ENCODE results near the gene LRRC1.

LRRC1 gene

GRCh38 chr6:53944543-53944942, 149.7 kb downstream of the LRRC1 start:
- TF ChIP-seq TCF7L2 (IDR thresholded peaks at IDR 0.05; ENCODE audit: borderline replicate concordance, low read depth, low read length) = no peak
- no peak for TF ChIP-seq ZNF394 (tag by site-specific recombination; IDR thresholded peaks at IDR 0.05; ENCODE audit: borderline replicate concordance)
- TF ChIP-seq PRDM6 (tag by site-specific recombination; IDR thresholded peaks at IDR 0.05) = no peak
- no peak for TF ChIP-seq ZFP41 (tag by site-specific recombination; IDR thresholded peaks at IDR 0.05; ENCODE audit: borderline replicate concordance)
- TF ChIP-seq ZSCAN23 (tag by site-specific recombination; IDR thresholded peaks at IDR 0.05) = no peak
- TF ChIP-seq GLI4 (tag by site-specific recombination; IDR thresholded peaks at IDR 0.05) = no peak
- no peak for TF ChIP-seq ZNF580 (tag by site-specific recombination; IDR thresholded peaks at IDR 0.05)
- TF ChIP-seq TSHZ1 (tag by site-specific recombination; IDR thresholded peaks at IDR 0.05; ENCODE audit: borderline replicate concordance) = no peak
- TF ChIP-seq ZBTB21 (tag by site-specific recombination; IDR thresholded peaks at IDR 0.05) = no peak
- no peak for TF ChIP-seq ZNF670 (tag by site-specific recombination; IDR thresholded peaks at IDR 0.05; ENCODE audit: low read depth)
- TF ChIP-seq ZNF157 (tag by site-specific recombination; IDR thresholded peaks at IDR 0.05) = no peak
- no peak for TF ChIP-seq ZNF513 (tag by site-specific recombination; IDR thresholded peaks at IDR 0.05)
- Histone ChIP-seq H3K36me3 (ENCODE audit: control insufficient read depth in 2 of 2, insufficient read depth in 1 of 2, low read length in 2 of 2) (no peaks in the 10 kb centered on the region), H3K4me3 (ENCODE audit: low read depth, low read length) (no peak overlapping the region), H3K9me3 (ENCODE audit: control insufficient read depth, insufficient read depth, low read depth, low read length) (no peaks in the 10 kb centered on the region; the same call in 1 of the 2 replicates), H3K27ac (ENCODE audit: extremely low read depth, low read depth, low read length) (no peak overlapping the region), H3K4me1 (ENCODE audit: control insufficient read depth, insufficient read depth, low read length) (no peaks in the 10 kb centered on the region)
- POLR2A ChIA-PET = no interaction called here
- CTCF ChIA-PET = interaction anchor here (0.6 to 3.6 kb wide), 3 partner anchors 10 to 457 kb away, joined by 4 to 22 read pairs (median 11); no protein-coding TSS in a partner anchor

GRCh38 chr6:53945765-53946407, 151.1 kb downstream of the LRRC1 start:
- TF ChIP-seq EGR2 (tag by site-specific recombination; IDR thresholded peaks at IDR 0.05; ENCODE audit: low read depth) = 0 out of 2 replicates have a peak, but pooled peaks have one; percentile 8
- TF ChIP-seq, protein P1, sequence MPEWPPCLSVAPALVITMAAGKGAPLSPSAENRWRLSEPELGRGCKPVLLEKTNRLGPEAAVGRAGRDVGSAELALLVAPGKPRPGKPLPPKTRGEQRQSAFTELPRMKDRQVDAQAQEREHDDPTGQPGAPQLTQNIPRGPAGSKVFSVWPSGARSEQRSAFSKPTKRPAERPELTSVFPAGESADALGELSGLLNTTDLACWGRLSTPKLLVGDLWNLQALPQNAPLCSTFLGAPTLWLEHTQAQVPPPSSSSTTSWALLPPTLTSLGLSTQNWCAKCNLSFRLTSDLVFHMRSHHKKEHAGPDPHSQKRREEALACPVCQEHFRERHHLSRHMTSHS (tag by site-specific recombination; IDR thresholded peaks at IDR 0.05) = no peak
- no peak for TF ChIP-seq ZNF112 (tag by site-specific recombination; IDR thresholded peaks at IDR 0.05)
- no peak for TF ChIP-seq ZBTB44 (tag by site-specific recombination; IDR thresholded peaks at IDR 0.05)
- TF ChIP-seq ZFHX2 (tag by site-specific recombination; conservative IDR thresholded peaks at IDR 0.05) = no peak
- no peak for TF ChIP-seq ZNF585B (tag by site-specific recombination; IDR thresholded peaks at IDR 0.05)
- no peak for TF ChIP-seq OSR2 (tag by site-specific recombination; IDR thresholded peaks at IDR 0.05)
- peak; percentile 62 for TF ChIP-seq ZIC2 (tag by site-specific recombination; IDR thresholded peaks at IDR 0.05)
- CTCF ChIA-PET = interaction anchor here (3.6 kb wide), 1 partner anchor 9 kb away, joined by 22 read pairs; no protein-coding TSS in a partner anchor
- Histone ChIP-seq H3K36me3 (ENCODE audit: control insufficient read depth in 2 of 2, insufficient read depth in 1 of 2, low read length in 2 of 2) (no peaks in the 10 kb centered on the region), H3K9me3 (ENCODE audit: control insufficient read depth, insufficient read depth, low read depth, low read length) (no peaks in the 10 kb centered on the region; the same call in 1 of the 2 replicates), H3K4me1 (ENCODE audit: control insufficient read depth, insufficient read depth, low read length) (no peaks in the 10 kb centered on the region), H3K4me3 (ENCODE audit: low read depth, low read length) (no peak overlapping the region), H3K27ac (ENCODE audit: extremely low read depth, low read depth, low read length) (no peak overlapping the region)
- POLR2A ChIA-PET = no interaction called here

All from HEK293 (cell line).